AG04449 (cell line): ENCODE results near the gene TJP3.

Experiments
- CTCF ChIA-PET: fragments of 350-600 bp; formaldehyde crosslinking; extraction: SDS; loops from one replicate; lab custom pipeline; 2021; ENCODE audit warnings: antibody characterized with exemption; lab: Yijun Ruan, JAX
- POLR2A ChIA-PET: fragments of 400-600, 350-600 bp; formaldehyde crosslinking; extraction: SDS; loops from one replicate; lab custom pipeline; 2020; ENCODE audit warnings: antibody characterized with exemption, inconsistent platforms; lab: Yijun Ruan, JAX
- DNase-seq: peaks from one replicate; pipeline ENCODE4 v3.0.0-alpha.2; 2010; ENCODE audit warnings: low read depth, low spot score
- H3K4me3 ChIP-seq: 2 replicates; pipeline ENCODE4 v1.5.1; 2011; ENCODE audit warnings: low read depth, mild to moderate bottlenecking, control low read depth, low read length
- TF ChIP-seq, protein P1 (sequence below): IDR thresholded peaks from one replicate; pipeline ENCODE4 v1.5.1; 2011; ENCODE audit warnings: mild to moderate bottlenecking, moderate library complexity, low read length, control low read depth, inconsistent platforms; ENCODE audit not compliant: insufficient read depth; ENCODE audit errors: missing control alignments

Gene TJP3

DNA sequence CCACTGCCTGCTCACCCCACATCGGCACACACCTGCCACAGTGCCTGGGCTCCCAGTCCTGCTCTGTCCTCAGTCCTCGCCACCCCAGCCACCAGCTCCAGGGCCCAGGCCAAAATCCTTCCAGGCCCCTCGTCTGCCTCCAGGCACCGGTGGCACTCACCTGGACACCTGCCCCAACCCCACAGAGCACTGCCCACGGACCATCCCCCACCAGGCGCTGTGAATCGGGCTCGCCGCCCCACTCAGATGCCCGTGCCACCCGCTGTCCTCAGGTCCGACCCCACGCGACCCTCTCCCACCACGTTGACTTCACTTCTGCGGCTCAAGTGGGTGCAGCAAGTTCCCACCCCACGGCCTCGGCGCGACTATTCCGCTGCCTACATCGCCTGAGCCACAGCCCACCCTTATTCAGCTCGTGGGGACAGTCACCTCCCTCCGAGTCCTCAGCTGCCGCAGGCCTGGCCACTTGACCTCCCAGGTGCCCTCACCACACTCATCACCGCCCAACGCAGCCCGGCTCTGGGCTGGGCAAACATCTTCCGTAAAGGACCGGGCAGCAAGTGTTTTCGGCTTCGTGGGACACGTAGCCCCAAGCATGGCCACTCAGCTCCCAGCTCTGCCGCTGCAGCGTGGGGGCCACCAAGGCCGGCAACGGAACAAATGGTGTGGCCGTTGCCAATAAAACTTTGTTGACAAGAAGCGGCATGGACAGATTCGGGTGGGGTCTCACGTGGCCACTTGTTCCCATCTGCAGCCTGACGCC lies 13.6 kb upstream of the TJP3 start:
- TF ChIP-seq, protein P1, sequence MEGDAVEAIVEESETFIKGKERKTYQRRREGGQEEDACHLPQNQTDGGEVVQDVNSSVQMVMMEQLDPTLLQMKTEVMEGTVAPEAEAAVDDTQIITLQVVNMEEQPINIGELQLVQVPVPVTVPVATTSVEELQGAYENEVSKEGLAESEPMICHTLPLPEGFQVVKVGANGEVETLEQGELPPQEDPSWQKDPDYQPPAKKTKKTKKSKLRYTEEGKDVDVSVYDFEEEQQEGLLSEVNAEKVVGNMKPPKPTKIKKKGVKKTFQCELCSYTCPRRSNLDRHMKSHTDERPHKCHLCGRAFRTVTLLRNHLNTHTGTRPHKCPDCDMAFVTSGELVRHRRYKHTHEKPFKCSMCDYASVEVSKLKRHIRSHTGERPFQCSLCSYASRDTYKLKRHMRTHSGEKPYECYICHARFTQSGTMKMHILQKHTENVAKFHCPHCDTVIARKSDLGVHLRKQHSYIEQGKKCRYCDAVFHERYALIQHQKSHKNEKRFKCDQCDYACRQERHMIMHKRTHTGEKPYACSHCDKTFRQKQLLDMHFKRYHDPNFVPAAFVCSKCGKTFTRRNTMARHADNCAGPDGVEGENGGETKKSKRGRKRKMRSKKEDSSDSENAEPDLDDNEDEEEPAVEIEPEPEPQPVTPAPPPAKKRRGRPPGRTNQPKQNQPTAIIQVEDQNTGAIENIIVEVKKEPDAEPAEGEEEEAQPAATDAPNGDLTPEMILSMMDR: no peak
- POLR2A ChIA-PET: no interaction called here
- H3K4me3 ChIP-seq: no peak overlapping the region
- DNase-seq: no peak
- CTCF ChIA-PET: interaction anchor here (1.3 kb wide), 1 partner anchor 20 kb away, joined by 3 read pairs; no protein-coding TSS in a partner anchor

DNA sequence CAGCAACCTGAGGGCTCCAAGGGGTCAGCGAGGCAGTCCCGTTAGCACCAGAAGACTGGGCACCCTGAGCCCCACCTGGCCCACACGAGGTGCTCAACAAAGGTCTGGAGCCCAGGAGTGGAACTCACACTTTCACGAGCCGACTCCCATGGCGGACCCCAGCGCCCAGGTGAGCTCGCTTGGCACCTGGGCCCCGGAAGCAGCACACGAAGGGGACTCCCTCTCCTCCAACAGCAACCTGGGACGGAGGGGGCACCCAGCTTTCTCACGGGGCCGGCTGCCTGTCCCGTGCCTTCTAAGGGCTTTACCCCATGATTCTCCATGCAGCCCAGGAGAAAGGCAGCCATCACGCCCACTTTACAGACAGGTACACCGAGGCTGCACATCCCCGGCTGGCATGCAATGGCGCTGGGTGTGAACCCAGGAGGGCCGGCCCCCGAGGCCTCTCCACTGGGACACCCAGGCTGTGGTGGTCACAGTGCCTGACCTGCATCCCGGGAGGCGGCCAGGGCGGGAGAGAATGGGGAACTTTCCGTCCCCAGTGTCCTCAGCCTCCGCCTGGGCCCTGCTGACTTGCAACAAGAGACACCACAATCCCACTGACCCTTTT lies 13.0 kb upstream of the TJP3 start:
- H3K4me3 ChIP-seq: no peak overlapping the region

DNA sequence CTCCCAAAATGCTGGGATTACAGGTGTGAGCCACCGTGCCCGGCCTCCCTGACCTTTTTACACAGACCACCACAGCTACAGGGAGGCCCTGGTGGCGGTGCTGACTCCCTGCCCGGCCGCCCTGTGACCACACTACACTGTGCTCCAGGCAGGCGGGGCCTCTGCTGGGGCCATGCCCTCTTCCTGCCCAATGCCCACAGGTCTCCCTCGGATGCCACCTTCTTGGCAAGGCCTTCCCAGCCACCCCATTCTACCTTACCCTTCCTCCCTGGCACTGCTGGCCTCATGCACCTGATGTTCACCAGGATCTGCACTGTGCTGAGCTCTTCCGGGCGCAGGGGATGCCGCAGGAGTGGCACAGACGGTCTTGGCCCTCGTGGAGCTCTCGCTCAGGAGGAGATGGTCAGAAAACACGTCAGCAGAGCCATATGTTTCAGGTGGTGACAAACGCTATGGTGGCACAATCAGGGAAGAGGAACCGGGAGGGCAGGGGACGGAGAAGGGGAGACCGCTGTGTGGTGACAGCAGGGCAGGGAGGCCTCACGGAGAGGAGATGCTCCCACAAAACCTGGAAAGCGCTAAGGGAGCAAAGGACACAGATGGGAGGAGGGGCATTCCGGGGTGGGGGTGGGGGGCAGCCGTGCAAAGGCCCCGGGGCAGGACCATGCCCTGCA lies 12.1 kb upstream of the TJP3 start:
- TF ChIP-seq, protein P1: no peak
- no peak overlapping the region for H3K4me3 ChIP-seq
- ChIA-PET POLR2A (no interaction called here), CTCF (interaction anchor here (1.1 to 1.9 kb wide), 2 partner anchors 30 kb away, joined by 4 to 12 read pairs; no protein-coding TSS in a partner anchor)
- DNase-seq: no peak

More for the DNA sequence above, 13.0 kb upstream of the TJP3 start:
- ChIA-PET CTCF (interaction anchor here (1.1 to 1.3 kb wide), 2 partner anchors 21 to 29 kb away, joined by 3 to 4 read pairs; no protein-coding TSS in a partner anchor), POLR2A (no interaction called here)
- TF ChIP-seq, protein P1: no peak
- no peak for DNase-seq

DNA sequence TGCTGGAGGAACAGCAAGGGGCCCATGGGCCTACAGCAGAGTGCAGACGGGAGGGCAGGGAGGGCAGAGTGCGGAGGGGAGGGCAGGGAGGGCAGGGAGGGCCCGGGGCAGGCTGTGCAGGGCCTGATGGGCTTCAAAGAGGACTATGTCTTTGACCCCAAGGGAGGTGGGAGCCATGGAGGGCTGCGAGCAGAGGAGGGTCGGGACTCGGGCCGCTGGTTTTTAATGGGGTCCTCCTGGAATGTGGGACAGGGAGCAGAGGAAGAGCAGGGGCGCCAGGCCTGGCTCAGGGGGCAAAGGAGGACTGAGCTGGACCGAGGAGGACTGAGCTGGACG lies 11.6 kb upstream of the TJP3 start:
- CTCF ChIA-PET: interaction anchor here (0.8 to 1.9 kb wide), 3 partner anchors 10 to 30 kb away, joined by 4 to 12 read pairs (median 5); partner anchors contain the start of gene TJP3

DNA sequence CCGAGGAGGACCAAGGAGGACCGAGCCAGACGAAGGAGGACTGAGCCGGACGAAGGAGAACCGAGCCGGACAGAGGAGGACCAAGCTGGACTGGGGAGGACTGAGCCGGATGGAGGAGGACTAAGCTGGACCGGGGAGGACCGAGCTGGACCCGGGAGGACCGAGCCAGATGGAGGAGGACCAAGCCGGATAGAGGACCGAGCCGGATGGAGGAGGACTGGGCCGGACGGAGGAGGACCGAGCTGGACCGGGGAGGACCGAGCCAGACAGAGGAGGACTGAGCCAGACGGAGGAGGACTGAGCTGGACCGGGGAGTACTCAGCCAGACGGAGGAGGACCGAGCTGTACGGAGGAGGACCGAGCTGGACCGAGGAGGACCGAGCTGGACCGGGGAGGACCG lies 11.1 kb upstream of the TJP3 start:
- no peak overlapping the region for H3K4me3 ChIP-seq
- ChIA-PET CTCF (interaction anchor here (0.8 to 4.2 kb wide), 6 partner anchors 8 to 31 kb away, joined by 3 to 33 read pairs (median 4); partner anchors contain the start of gene TJP3), POLR2A (no interaction called here)
- DNase-seq: no peak
- TF ChIP-seq, protein P1: no peak

More for the DNA sequence above, 11.6 kb upstream of the TJP3 start:
- TF ChIP-seq, protein P1: no peak
- H3K4me3 ChIP-seq: no peak overlapping the region
- POLR2A ChIA-PET: no interaction called here
- no peak for DNase-seq
